ENCODE data around the gene E2F4.

- TF ChIP-seq CEBPB (IDR thresholded peaks at IDR 0.05) = no peak
- TF ChIP-seq CTCF (IDR thresholded peaks at IDR 0.05) = no peak
- no peak for TF ChIP-seq SREBF2 (IDR thresholded peaks at IDR 0.05)
- TF ChIP-seq HOXA7 (CRISPR knock-in tag; IDR thresholded peaks at IDR 0.05) = no peak
- TF ChIP-seq ELK1 (IDR thresholded peaks at IDR 0.05; ENCODE audit: low read depth, low read length) = no peak
- TF ChIP-seq POLR2A (IDR thresholded peaks at IDR 0.05; ENCODE audit: low read length) = no peak
- TF ChIP-seq FOXS1 (CRISPR knock-in tag; IDR thresholded peaks at IDR 0.05) = no peak
- TF ChIP-seq SMC3 (IDR thresholded peaks at IDR 0.05) = no peak
- no peak for TF ChIP-seq MAZ (IDR thresholded peaks at IDR 0.05; ENCODE audit: borderline replicate concordance, low read depth, low read length)
- TF ChIP-seq KDM1A (IDR thresholded peaks at IDR 0.05; ENCODE audit: low read depth) = no peak
Measured at GRCh38 chr16:67186550-67186950, 5.4 kb upstream of the E2F4 start.
